ENCODE data around the gene PRPF19. TPM values are rescaled to one million over a fixed set of nuclear protein-coding genes. Genes with fewer than 3 reads are reported as not detected.

The PRPF19 gene
- total RNA-seq, 1 experiment from 2014 or later: 100.0 TPM

DNA sequence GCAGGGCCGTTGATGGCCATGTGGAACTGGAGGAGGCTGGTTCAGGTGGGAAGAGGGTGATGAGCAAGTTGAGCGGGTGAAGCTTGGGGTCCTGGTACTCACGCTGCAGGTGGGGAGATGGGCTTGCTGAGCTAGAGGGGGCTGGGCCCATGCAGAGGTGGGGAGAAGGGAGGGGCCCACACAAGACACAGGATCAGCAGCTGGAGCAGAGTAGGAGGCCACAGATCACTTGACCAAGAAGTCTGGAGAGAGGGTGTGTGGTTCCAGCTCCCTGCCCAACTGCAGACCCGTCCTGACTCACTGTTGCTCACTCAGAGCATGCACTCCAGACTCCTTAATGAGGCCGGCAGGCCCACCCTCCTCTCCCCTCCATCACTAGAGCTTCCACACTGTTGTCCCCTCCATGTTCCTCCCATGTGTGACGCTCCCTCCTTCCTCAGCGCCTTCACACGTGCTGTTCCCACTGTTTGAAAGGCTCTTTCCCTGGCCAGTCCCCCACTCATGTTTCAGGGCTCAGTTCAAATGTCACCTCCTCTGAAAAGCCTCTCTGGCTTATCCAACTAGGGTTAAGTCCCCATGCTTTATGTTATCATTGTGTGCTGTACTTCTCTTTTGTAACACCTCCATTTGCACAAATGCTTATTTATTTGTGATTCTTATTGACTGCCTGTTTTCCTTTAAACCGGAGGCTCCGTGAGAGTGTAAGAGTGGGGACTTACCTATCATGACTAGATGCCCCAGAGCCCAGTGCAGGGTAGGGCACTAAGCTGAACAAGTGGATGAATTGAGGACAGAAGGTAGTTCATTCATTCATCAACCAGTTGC lies 62.1 kb downstream of the PRPF19 start:
- peak; percentile 30 for DNase-seq (ENCODE audit: low read depth)

GRCh38 chr11:60842668-60843600 lies 63.5 kb downstream of the PRPF19 start:
- no peak for DNase-seq (ENCODE audit: low read depth)

DNA sequence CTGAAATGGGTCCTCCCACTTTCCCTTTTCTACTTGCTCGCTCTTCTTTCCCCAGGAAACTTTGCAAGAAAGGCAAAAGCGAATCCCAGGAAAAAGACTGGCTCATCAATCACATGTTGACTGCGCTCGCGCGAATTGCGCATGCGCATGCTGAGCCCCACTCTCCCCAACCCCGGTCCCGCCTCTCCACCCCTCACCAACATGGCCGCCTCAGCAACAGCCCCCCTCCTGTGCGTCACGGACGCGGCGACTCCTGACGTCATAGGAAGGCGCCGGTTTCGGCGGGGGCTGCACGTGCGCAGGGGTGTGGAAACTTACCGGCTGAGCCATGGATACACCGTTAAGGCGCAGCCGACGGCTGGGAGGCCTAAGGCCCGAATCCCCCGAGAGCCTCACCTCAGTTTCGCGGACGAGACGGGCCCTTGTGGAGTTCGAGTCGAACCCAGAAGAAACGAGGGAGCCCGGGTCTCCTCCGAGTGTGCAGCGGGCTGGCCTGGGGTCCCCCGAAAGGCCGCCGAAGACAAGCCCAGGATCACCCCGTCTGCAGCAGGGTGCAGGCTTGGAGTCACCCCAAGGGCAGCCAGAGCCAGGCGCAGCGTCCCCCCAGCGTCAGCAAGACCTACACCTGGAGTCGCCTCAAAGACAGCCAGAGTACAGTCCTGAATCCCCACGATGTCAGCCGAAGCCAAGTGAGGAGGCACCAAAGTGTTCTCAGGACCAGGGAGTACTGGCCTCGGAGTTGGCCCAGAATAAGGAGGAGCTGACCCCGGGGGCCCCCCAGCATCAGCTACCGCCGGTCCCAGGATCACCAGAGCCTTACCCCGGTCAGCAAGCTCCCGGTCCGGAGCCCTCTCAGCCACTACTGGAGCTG lies 64.4 kb downstream of the PRPF19 start, which contains the start of gene CCDC86:
TSS of gene CCDC86 (plus strand) at position 317 of the 871 bp plus-strand sequence. CDS start at position 329, 12 bp downstream.
- peak; percentile 93 for DNase-seq (ENCODE audit: low read depth)

Other genes starting within 250 kb of the PRPF19 start
- not detected in 2 replicates for gene MS4A8, start 207.0 kb downstream of the PRPF19 start, total RNA-seq (2014; rRNA removed; shearing (Covaris generic))
- gene MS4A18, start 181.9 kb downstream of the PRPF19 start, total RNA-seq (2014; rRNA removed; shearing (Covaris generic)): not detected in 2 replicates
- not detected in 2 replicates for gene MS4A15, start 149.7 kb downstream of the PRPF19 start, total RNA-seq (2014; rRNA removed; shearing (Covaris generic))
- not detected in 2 replicates for gene MS4A10, start 121.3 kb downstream of the PRPF19 start, total RNA-seq (2014; rRNA removed; shearing (Covaris generic))
- gene CCDC86, start 64.5 kb downstream of the PRPF19 start, total RNA-seq (2014; rRNA removed; shearing (Covaris generic)): 10.1 and 13.5 TPM in 2 replicates
- not detected in 2 replicates for gene PTGDR2, start 50.6 kb downstream of the PRPF19 start, total RNA-seq (2014; rRNA removed; shearing (Covaris generic))
- gene ZP1, start 39.0 kb downstream of the PRPF19 start, total RNA-seq (2014; rRNA removed; shearing (Covaris generic)): 3.7 and 4.6 TPM in 2 replicates
- gene TMEM109, start 7.6 kb upstream of the PRPF19 start, total RNA-seq (2014; rRNA removed; shearing (Covaris generic)): 81.6 and 88.6 TPM in 2 replicates
- gene TMEM132A, start 17.9 kb upstream of the PRPF19 start, total RNA-seq (2014; rRNA removed; shearing (Covaris generic)): 29.2 and 44.6 TPM in 2 replicates
- 5.8 and 10.0 TPM in 2 replicates for gene SLC15A3, start 45.6 kb upstream of the PRPF19 start, total RNA-seq (2014; rRNA removed; shearing (Covaris generic))
- gene CD6, start 65.1 kb upstream of the PRPF19 start, total RNA-seq (2014; rRNA removed; shearing (Covaris generic)): not detected in 2 replicates
- gene CD5, start 195.9 kb upstream of the PRPF19 start, total RNA-seq (2014; rRNA removed; shearing (Covaris generic)): not detected in 2 replicates

Measured in RPMI7951 (cell line).